Endothelial cell of umbilical vein (primary cell): Measurements from ENCODE around the gene TOM1L2. TPM values are rescaled to one million over a fixed set of nuclear protein-coding genes. Genes with fewer than 3 reads are reported as not detected.

Experiments used
- BruUV-seq: library from RNA; stranded (reverse); fragments of 400-500 nt; replicated peaks from 2 replicates; lab custom pipeline; 2021; lab: Mats Ljungman, UMichigan
- CTCF ChIA-PET: fragments of 300-600, 350-600 bp; sonication (Branson Sonifier 250); formaldehyde crosslinking; loops from one replicate; lab custom pipeline; 2021; ENCODE audit warnings: antibody characterized with exemption, inconsistent platforms; lab: Charles Lee
- POLR2A ChIA-PET: fragments of 300-600, 350-600 bp; sonication (Branson Sonifier 250); formaldehyde crosslinking; loops from one replicate; lab custom pipeline; 2021; ENCODE audit warnings: antibody characterized with exemption, inconsistent platforms; lab: Charles Lee
- DNase-seq: peaks from one replicate; pipeline ENCODE4 v3.0.0-alpha.2; 2011; ENCODE audit warnings: low read depth, low spot score
- FAIRE-seq: peaks from 2 replicates; lab custom pipeline; 2011; peaks lifted over from hg19 to GRCh38; lab: Jason Lieb, UNC
- H2AFZ ChIP-seq: 2 replicates; pipeline ENCODE4 v1.6.0; 2012; ENCODE audit warnings: low read depth, low read length, control low read depth, inconsistent platforms
- H3K27ac ChIP-seq: 2 replicates; pipeline ENCODE4 v1.5.1; 2011; ENCODE audit warnings: low read depth, mild to moderate bottlenecking, control low read depth, low read length, moderate library complexity; ENCODE audit not compliant: insufficient read depth
- H3K27me3 ChIP-seq, 2 experiments: 2 replicates each; pipeline versions ENCODE4 v1.6.0 to v1.6.1; 2011; ENCODE audit warnings: low read length in 2 of 2, mixed read lengths in 1 of 2; ENCODE audit not compliant: control insufficient read depth in 2 of 2, insufficient read depth in 2 of 2
- H3K36me3 ChIP-seq, 2 experiments: 2 replicates in 1 of 2; 3 replicates in 1 of 2; pipeline ENCODE4 v1.5.1; 2011; ENCODE audit warnings: low read length in 2 of 2, mild to moderate bottlenecking in 1 of 2, moderate library complexity in 1 of 2; ENCODE audit not compliant: control insufficient read depth in 2 of 2, insufficient read depth in 2 of 2; ENCODE audit errors: extremely low read depth in 1 of 2
- H3K4me1 ChIP-seq: 3 replicates; pipeline ENCODE4 v1.5.1; 2011; ENCODE audit warnings: mild to moderate bottlenecking, low read length; ENCODE audit not compliant: control insufficient read depth, insufficient read depth; ENCODE audit errors: extremely low read depth
- H3K4me2 ChIP-seq: 2 replicates; pipeline ENCODE4 v1.6.1; 2011; ENCODE audit warnings: low read length, control low read depth, mixed read lengths; ENCODE audit not compliant: insufficient read depth
- H3K4me3 ChIP-seq, 3 experiments: fragments of 200-600 bp in 1 of 3; sonication (generic), shearing (Covaris generic) in 1 of 3; replicated peaks in 1 of 3; 2 replicates each; pipeline ENCODE4 v1.5.1; 2011 to 2016; ENCODE audit warnings: control low read depth in 3 of 3, low read length in 3 of 3, mild to moderate bottlenecking in 2 of 3, inconsistent platforms in 1 of 3, low read depth in 1 of 3, moderate library complexity in 1 of 3; ENCODE audit not compliant: insufficient read depth in 1 of 3
- H3K79me2 ChIP-seq: 2 replicates; pipeline ENCODE4 v1.6.0; 2012; ENCODE audit warnings: low read length, inconsistent platforms; ENCODE audit not compliant: control insufficient read depth, insufficient read depth
- H3K9ac ChIP-seq: replicated peaks from 2 replicates; pipeline ENCODE3; 2011; ENCODE audit warnings: low read length, control low read depth; ENCODE audit not compliant: insufficient read depth; ENCODE audit errors: extremely low read depth
- H3K9me1 ChIP-seq: replicated peaks from 3 replicates; pipeline ENCODE4 v1.6.0; 2011; ENCODE audit warnings: mild to moderate bottlenecking, low read length; ENCODE audit not compliant: control insufficient read depth, insufficient read depth; ENCODE audit errors: extremely low read depth
- H3K9me3 ChIP-seq: replicated peaks from 2 replicates; pipeline ENCODE4 v1.5.1; 2012; ENCODE audit warnings: low read length, inconsistent platforms; ENCODE audit not compliant: control insufficient read depth, insufficient read depth
- H4K20me1 ChIP-seq: replicated peaks from 2 replicates; pipeline ENCODE3; 2011; ENCODE audit warnings: mild to moderate bottlenecking, low read length; ENCODE audit not compliant: control insufficient read depth, insufficient read depth; ENCODE audit errors: extremely low read depth
- EZH2 ChIP-seq: IDR thresholded peaks from 2 replicates; pipeline ENCODE4 v1.6.1; 2012; ENCODE audit warnings: borderline replicate concordance, low read depth, mild to moderate bottlenecking, moderate library complexity, low read length, inconsistent platforms; ENCODE audit not compliant: severe bottlenecking
- FOS ChIP-seq: IDR thresholded peaks from 2 replicates; pipeline ENCODE4 v1.6.1; 2011; ENCODE audit warnings: mild to moderate bottlenecking, low read length, moderate library complexity, borderline replicate concordance; ENCODE audit not compliant: insufficient read depth
- GATA2 ChIP-seq: IDR thresholded peaks from 2 replicates; pipeline ENCODE4 v1.7.0; 2011; ENCODE audit warnings: low read depth, mild to moderate bottlenecking, moderate library complexity, mixed read lengths, low read length; ENCODE audit not compliant: insufficient read length, insufficient read depth
- JUN ChIP-seq: IDR thresholded peaks from 2 replicates; pipeline ENCODE4 v1.6.1; 2011; ENCODE audit warnings: borderline replicate concordance, low read depth; ENCODE audit not compliant: insufficient read length, insufficient read depth
- MYC ChIP-seq: IDR thresholded peaks from one replicate; pipeline ENCODE4 v1.6.1; 2011; ENCODE audit warnings: mild to moderate bottlenecking, low read depth, low read length
- POLR2A ChIP-seq: IDR thresholded peaks from 2 replicates; pipeline ENCODE4 v1.6.1; 2012; ENCODE audit warnings: low read depth, mild to moderate bottlenecking, control low read depth, low read length
- POLR2AphosphoS5 ChIP-seq: IDR thresholded peaks from 2 replicates; pipeline ENCODE4 v1.6.1; 2012; ENCODE audit warnings: low read depth, mild to moderate bottlenecking, control low read depth, low read length, moderate library complexity; ENCODE audit not compliant: insufficient read depth
- dilution Hi-C: fragments of 300-500 bp; cut with MboI; formaldehyde crosslinking; loops from one replicate; pipeline ENCODE4 v1.15.0; 2019; ENCODE audit warnings: low sequenced_read_pairs; ENCODE audit not compliant: extremely low pct_ligation_motif_present
- intact Hi-C: fragments of 100-400 bp; cut with micrococcal nuclease; formaldehyde crosslinking; loops from one replicate; pipeline ENCODE4 v1.10.0; 2022
- polyA plus RNA-seq, 4 experiments: library from polyadenylated mRNA; depleted of rRNA in 3 of 4; stranded (reverse) in 3 of 4; unstranded in 1 of 4; fragments of >200 nt; gene quantifications; 2 replicates each; pipeline versions ENCODE4 v1.2.1 to v1.2.3, GENCODE V29; 2011 to 2012; ENCODE audit warnings: missing spikeins in 1 of 4
- total RNA-seq: library from RNA; stranded (reverse); gene quantifications from 2 replicates; pipeline ENCODE4 v1.2.3, GENCODE V29; 2021
- TF ChIP-seq, protein P1 (sequence below), 2 donors: IDR thresholded peaks; 1 replicate in 1 of 2; 2 replicates in 1 of 2; pipeline ENCODE4 v1.5.1; 2011; ENCODE audit warnings: low read length in 2 of 2, mild to moderate bottlenecking in 2 of 2, moderate library complexity in 2 of 2, control low read depth in 1 of 2, inconsistent platforms in 1 of 2, low read depth in 1 of 2; ENCODE audit not compliant: insufficient read depth in 1 of 2; ENCODE audit errors: extremely low read depth in 1 of 2
- TF ChIP-seq, protein P2 (sequence below): IDR thresholded peaks from 2 replicates; pipeline ENCODE4 v1.6.1; 2011; ENCODE audit not compliant: insufficient read depth, insufficient read length

Gene TOM1L2
- total and polyA plus RNA-seq, 2 donors (not counting 3 experiments of a cell fraction or from before 2014, with no cell fraction given), result 31.7 to 37.6 TPM

DNA sequence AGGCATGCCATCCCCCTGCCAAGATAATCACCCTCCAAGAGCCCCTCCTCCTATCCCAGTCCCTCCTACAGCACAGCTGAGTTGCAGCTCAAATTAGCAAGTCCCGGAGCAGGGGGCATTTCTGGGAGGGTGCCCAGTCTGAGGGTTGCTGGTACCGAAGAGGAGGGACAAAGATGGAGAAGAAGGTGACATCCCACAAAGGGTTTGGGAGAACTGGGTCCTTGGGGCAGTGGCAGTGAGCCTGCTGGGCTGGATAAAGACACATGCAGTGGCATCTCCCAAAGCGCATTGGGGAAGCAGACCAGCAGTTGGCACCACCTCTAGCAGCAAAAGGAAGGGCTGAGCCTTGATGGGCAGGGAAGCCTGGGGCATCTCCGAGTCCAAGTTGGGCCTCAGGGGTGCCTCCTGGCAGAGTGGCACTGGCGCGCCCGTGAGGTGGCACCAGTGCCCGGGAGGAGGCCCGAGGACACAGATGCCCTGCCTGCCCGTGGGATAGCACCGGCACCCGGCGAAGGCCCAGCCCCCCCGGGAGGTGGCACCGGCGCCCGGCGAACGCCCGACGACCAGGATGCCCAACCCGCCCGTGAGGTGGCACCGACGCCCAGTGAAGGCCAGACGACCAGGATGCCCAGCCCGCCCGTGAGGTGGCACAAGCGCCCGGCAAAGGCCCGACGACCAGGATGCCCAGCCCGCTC, 622 bp downstream of the TOM1L2 start:
- POLR2A ChIA-PET, result interaction anchor here (1.1 kb wide), 1 partner anchor 52 kb away, joined by 3 read pairs; no protein-coding TSS in a partner anchor
- intact Hi-C loops (loop anchor here (1.0 to 2.0 kb wide), 5 partner anchors 13 to 80 kb away; partner anchors contain the start of genes ATPAF2 and GID4), dilution Hi-C loops (no loop called here)
- Histone ChIP-seq H3K4me1 (peaks cover 17% of the 10 kb centered on the region), H4K20me1 (peaks cover 3% of the 10 kb centered on the region), H3K4me2 (peak overlapping the region; percentile 87), H3K9me1 (no peaks in the 10 kb centered on the region), H3K27ac (peak overlapping the region; percentile 42), H3K27me3 (no peaks in the 10 kb centered on the region), H3K4me3 (peak overlapping the region; percentile 70 to 82 (median 79)), H3K36me3 (no peaks in the 10 kb centered on the region), H2AFZ (peak overlapping the region; percentile 77), H3K79me2 (peaks cover 22% of the 10 kb centered on the region), H3K9me3 (no peaks in the 10 kb centered on the region), H3K9ac (peak overlapping the region; percentile 83)
- no peak for FAIRE-seq
- BruUV-seq, result no TSS peak
- DNase-seq, result peak; percentile 21
- TF ChIP-seq, protein P1, sequence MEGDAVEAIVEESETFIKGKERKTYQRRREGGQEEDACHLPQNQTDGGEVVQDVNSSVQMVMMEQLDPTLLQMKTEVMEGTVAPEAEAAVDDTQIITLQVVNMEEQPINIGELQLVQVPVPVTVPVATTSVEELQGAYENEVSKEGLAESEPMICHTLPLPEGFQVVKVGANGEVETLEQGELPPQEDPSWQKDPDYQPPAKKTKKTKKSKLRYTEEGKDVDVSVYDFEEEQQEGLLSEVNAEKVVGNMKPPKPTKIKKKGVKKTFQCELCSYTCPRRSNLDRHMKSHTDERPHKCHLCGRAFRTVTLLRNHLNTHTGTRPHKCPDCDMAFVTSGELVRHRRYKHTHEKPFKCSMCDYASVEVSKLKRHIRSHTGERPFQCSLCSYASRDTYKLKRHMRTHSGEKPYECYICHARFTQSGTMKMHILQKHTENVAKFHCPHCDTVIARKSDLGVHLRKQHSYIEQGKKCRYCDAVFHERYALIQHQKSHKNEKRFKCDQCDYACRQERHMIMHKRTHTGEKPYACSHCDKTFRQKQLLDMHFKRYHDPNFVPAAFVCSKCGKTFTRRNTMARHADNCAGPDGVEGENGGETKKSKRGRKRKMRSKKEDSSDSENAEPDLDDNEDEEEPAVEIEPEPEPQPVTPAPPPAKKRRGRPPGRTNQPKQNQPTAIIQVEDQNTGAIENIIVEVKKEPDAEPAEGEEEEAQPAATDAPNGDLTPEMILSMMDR (IDR thresholded peaks at IDR 0.05; ENCODE audit: extremely low read depth in 1 of 2, insufficient read depth in 1 of 2, low read depth in 1 of 2, low read length in 2 of 2), result no peak
- TF ChIP-seq EZH2 (no peak), GATA2 (no peak), JUN (no peak), POLR2A (no peak), FOS (no peak), POLR2AphosphoS5 (no peak), MYC (no peak)
- TF ChIP-seq, protein P2, sequence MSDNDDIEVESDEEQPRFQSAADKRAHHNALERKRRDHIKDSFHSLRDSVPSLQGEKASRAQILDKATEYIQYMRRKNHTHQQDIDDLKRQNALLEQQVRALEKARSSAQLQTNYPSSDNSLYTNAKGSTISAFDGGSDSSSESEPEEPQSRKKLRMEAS, result no peak
- CTCF ChIA-PET, result interaction anchor here (1.0 to 3.0 kb wide), 8 partner anchors 11 to 80 kb away, joined by 4 to 21 read pairs (median 5); no protein-coding TSS in a partner anchor
